ENCODE measurements around the gene RELL1. TPM values are rescaled to one million over a fixed set of nuclear protein-coding genes. Genes with fewer than 3 reads are reported as not detected.

The RELL1 gene
- total RNA-seq, 2 experiments from 2014 or later: 32.3 to 35.1 TPM

DNA sequence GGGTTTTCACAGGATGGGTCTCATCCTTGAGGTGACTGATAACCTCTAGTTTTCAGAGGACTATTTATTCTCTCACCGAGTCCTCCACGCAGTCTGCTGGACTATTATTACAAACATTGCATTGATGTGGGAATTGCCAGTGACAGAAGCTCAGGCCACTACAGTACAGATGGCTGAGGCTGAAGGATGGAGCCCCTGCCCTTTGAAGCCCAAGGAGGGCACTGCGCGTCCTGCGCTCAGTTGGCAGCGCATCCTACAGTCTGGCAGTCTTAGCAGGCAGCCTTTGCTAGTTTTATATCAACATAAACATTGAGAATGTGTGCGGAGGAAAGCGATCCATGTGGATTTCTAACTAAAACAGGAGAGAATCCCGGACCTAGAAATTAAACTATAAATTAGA is 1.5 kb upstream of the RELL1 start:
- no peak overlapping the region for H3K27ac Mint-ChIP-seq
- ChIA-PET CTCF (interaction anchor here (0.5 kb wide), 1 partner anchor 13 kb away, joined by 4 read pairs; no protein-coding TSS in a partner anchor), POLR2A (no interaction called here)
- peaks cover 3% of the 10 kb centered on the region for H3K27me3 Mint-ChIP-seq
- peaks cover 20% of the 10 kb centered on the region for H3K36me3 Mint-ChIP-seq (ENCODE audit: low read depth)
- no peak overlapping the region for H3K4me3 Mint-ChIP-seq
- H3K9me3 Mint-ChIP-seq: no peaks in the 10 kb centered on the region
- peaks cover 29% of the 10 kb centered on the region for H3K4me1 Mint-ChIP-seq
- DNase-seq: no peak

DNA sequence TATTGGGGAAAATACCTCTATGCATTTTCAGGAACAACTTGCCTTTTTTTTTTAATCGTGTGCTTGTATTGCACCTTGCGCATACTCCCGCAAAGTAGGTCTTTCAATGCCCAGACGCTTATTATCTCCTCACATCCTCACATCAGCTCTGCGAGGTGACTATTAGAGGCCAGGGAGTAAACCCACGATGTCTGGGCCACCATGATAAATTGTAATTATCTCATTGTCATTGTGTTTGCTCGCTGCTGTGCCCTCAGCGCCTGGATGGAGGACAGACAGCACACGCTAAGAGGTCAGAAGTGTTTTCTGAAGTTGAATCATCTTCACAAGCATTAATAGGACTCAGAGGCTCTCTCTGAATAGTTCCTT is 1.0 kb upstream of the RELL1 start:
- Mint-ChIP-seq H3K4me3 (peak overlapping the region; percentile 79), H3K36me3 (ENCODE audit: low read depth) (peaks cover 21% of the 10 kb centered on the region), H3K9me3 (no peaks in the 10 kb centered on the region), H3K27ac (peak overlapping the region; percentile 26), H3K27me3 (peaks cover 3% of the 10 kb centered on the region), H3K4me1 (peaks cover 34% of the 10 kb centered on the region)
- ChIA-PET CTCF (interaction anchor here (0.5 to 0.6 kb wide), 2 partner anchors 12 to 14 kb away, joined by 4 read pairs; no protein-coding TSS in a partner anchor), POLR2A (interaction anchor here (0.7 kb wide), 1 partner anchor 129 kb away, joined by 3 read pairs; no protein-coding TSS in a partner anchor)
- DNase-seq: no peak

DNA sequence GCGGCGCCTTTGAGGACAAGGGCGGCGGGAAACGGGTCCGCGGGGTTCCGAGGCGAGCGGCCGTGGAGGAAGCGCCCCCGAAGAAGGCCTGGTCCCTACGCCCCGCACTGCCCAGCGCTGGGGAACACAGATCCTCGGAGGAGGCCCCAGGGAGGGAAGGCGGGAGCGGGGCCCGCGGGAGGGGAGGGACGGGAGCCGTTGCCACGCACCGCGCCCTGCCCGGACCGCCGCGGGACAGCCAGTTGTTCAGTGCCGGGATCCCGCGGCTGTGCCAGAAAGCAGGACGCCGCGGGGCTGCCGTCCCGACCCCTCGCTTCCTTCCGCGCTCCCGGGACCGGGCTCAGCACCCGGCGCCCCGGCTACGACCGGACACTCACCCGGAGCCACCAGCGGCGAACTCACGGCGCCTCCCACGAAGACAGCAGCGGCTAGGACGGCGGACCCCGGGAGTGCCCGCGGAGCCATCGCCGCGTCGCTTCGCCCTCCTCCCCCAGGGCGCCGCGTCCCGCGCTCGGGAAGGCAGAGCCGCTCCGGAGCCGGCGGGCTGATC is 278 bp downstream of the RELL1 start:
- ChIA-PET POLR2A (interaction anchor here (0.6 to 0.9 kb wide), 3 partner anchors 10 to 206 kb away, joined by 3 to 4 read pairs (median 3); no protein-coding TSS in a partner anchor), CTCF (interaction anchor here (0.8 to 0.9 kb wide), 2 partner anchors 10 to 20 kb away, joined by 3 read pairs; no protein-coding TSS in a partner anchor)
- peak overlapping the region; percentile 96 for H3K4me3 Mint-ChIP-seq
- peaks cover 3% of the 10 kb centered on the region for H3K27me3 Mint-ChIP-seq
- peak overlapping the region; percentile 98 for H3K27ac Mint-ChIP-seq
- H3K9me3 Mint-ChIP-seq: no peaks in the 10 kb centered on the region
- DNase-seq: peak; percentile 63
- H3K36me3 Mint-ChIP-seq (ENCODE audit: low read depth): peaks cover 27% of the 10 kb centered on the region
- H3K4me1 Mint-ChIP-seq: peaks cover 40% of the 10 kb centered on the region

DNA sequence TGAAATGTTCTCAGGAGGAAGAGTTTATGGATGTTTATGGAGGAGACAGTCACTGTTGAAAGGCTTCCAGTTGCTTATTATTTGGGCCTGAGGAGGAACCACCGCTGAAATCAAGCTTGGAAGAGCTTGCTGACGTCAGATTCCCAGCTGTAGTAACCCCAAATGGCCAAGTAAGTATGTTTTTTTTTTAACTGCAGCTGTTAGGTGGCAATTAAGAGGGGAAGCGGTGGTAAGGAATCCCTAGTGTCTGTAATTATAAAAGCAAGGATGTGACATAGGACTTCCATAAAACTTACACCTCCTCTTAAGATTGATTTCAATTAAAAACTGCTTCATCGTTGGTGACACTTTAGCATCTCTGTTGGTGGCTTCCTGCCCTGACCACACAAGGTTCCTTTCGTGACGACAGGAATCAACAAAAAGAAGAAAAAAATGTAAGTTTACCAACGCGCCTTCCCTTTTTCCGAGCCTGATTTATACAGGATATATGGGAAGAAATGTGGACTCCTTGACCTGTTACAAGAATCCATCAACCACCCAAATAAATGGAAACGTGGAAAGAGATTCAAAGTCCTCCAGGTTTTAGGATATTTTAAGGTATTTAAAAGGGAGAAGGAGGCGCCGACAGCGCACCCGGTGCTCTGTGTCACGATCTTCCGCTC is 884 bp downstream of the RELL1 start:
- H3K4me1 Mint-ChIP-seq: peaks cover 43% of the 10 kb centered on the region
- peak; percentile 76 for DNase-seq
- no peaks in the 10 kb centered on the region for H3K9me3 Mint-ChIP-seq
- CTCF ChIA-PET: interaction anchor here (1.1 kb wide), 2 partner anchors 10 to 12 kb away, joined by 3 read pairs; no protein-coding TSS in a partner anchor
- POLR2A ChIA-PET: interaction anchor here (1.0 kb wide), 1 partner anchor 10 kb away, joined by 4 read pairs; no protein-coding TSS in a partner anchor
- H3K36me3 Mint-ChIP-seq (ENCODE audit: low read depth): peaks cover 30% of the 10 kb centered on the region
- H3K27me3 Mint-ChIP-seq: peaks cover 3% of the 10 kb centered on the region
- H3K27ac Mint-ChIP-seq: peak overlapping the region; percentile 98
- peak overlapping the region; percentile 96 for H3K4me3 Mint-ChIP-seq

DNA sequence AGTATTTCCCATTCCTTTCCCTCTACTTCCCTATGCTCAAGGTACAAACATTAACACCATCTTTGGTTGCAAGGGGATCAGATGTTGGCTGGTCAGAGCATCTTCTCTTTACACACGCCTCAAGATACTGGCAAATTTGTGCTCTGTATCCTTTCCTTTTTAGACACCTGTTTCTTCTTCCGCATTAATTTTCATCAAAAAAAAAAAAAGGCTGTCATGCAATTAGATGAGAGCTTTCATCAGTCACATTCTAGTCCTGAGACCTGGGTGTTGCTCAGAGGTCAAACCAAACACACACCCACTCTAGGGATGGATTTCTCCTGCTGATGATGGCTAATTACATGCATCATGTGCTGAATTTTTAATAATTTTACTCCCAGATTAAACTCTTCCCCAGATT is 2.0 kb downstream of the RELL1 start:
- Mint-ChIP-seq H3K4me1 (peaks cover 48% of the 10 kb centered on the region), H3K4me3 (peak overlapping the region; percentile 96), H3K27me3 (peaks cover 3% of the 10 kb centered on the region), H3K27ac (peak overlapping the region; percentile 98), H3K36me3 (ENCODE audit: low read depth) (peaks cover 34% of the 10 kb centered on the region), H3K9me3 (no peaks in the 10 kb centered on the region)
- POLR2A ChIA-PET: no interaction called here
- CTCF ChIA-PET: interaction anchor here (1.1 kb wide), 2 partner anchors 9 to 11 kb away, joined by 3 read pairs; no protein-coding TSS in a partner anchor
- no peak for DNase-seq

DNA sequence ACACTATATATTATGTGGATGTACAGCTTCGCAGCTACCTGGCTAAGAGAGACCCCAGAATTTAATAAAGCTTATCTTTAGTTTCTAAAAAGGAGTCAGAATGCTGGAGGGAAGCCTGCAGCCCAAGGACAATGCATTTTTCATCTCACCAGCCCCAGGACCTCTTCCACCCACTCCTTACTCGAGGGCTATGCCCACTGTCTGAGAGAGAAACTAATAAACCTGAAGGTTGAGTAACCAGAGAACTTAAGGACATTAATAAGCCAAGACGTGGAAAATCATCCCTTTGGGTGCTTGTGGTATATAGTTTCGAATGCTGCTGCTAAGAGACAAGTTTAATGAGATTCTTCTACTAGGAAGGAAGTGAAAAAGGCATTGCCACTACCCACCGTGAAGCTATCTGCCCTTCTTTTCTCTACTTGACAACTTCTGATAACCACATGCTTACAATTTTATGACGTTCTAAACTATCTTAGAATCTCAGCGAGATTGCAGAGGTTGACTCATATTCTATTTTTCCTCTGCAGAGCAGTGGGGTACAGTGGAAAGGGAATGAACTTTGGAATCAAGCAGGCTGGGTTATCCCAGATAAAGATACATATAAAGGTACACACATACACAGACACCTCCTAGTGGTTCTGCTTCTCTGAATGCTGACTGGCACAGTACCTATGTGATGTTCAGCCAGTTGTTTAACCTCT is 3.3 kb downstream of the RELL1 start:
- H3K36me3 Mint-ChIP-seq (ENCODE audit: low read depth): peaks cover 47% of the 10 kb centered on the region
- no peak for DNase-seq
- H3K4me3 Mint-ChIP-seq: peak overlapping the region; percentile 63
- H3K27ac Mint-ChIP-seq: peak overlapping the region; percentile 88
- ChIA-PET POLR2A (interaction anchor here (0.6 kb wide), 1 partner anchor 1493 kb away, joined by 3 read pairs; no protein-coding TSS in a partner anchor), CTCF (interaction anchor here (1.0 kb wide), 1 partner anchor 11 kb away, joined by 5 read pairs; no protein-coding TSS in a partner anchor)
- H3K27me3 Mint-ChIP-seq: no peaks in the 10 kb centered on the region
- H3K4me1 Mint-ChIP-seq: peaks cover 59% of the 10 kb centered on the region
- H3K9me3 Mint-ChIP-seq: no peaks in the 10 kb centered on the region

DNA sequence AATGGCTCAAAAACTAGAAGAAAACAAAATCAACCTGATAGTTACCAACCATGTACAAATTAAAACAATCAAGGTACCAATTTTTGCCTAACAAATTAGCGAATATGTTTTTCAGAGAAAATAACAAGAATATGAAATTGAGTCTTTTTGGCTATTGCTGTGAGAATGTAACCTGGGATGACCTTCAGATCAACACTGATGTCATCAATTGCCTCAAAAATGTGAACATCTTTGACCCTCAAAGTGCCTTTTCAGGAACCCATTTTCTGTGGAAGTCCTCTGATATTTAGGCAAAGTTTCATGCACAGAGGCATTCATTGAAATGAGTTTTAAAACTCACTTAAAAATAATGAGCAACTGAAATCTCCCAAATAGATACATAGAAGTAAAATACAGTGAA is 6.1 kb downstream of the RELL1 start:
- H3K9me3 Mint-ChIP-seq: no peaks in the 10 kb centered on the region
- H3K27me3 Mint-ChIP-seq: no peaks in the 10 kb centered on the region
- peaks cover 76% of the 10 kb centered on the region for H3K4me1 Mint-ChIP-seq
- CTCF ChIA-PET: interaction anchor here (0.6 to 0.7 kb wide), 2 partner anchors 81 to 1541 kb away, joined by 3 read pairs; no protein-coding TSS in a partner anchor
- peaks cover 64% of the 10 kb centered on the region for H3K36me3 Mint-ChIP-seq (ENCODE audit: low read depth)
- H3K4me3 Mint-ChIP-seq: no peak overlapping the region
- DNase-seq: no peak
- no peak overlapping the region for H3K27ac Mint-ChIP-seq
- POLR2A ChIA-PET: no interaction called here

DNA sequence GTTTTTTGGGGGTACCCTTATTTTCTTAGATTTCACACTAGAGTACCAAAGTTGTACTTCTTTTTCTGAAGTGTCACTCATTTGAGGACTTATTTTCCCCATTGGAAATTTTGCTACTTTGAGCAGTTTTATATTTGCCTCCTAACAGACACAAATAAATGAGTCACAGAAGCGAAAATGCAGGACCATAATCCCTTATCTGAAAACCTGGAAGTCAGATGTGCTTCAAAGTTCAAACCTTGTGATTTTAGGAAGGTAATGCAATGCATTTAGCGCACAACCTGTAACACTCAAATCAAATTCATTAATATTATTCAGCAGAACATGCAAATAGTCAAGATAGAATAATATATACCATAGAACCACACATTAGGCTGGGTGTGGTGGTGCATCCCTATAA is 6.9 kb downstream of the RELL1 start:
- no peaks in the 10 kb centered on the region for H3K27me3 Mint-ChIP-seq
- no peak overlapping the region for H3K4me3 Mint-ChIP-seq
- CTCF ChIA-PET: no interaction called here
- H3K9me3 Mint-ChIP-seq: no peaks in the 10 kb centered on the region
- peaks cover 64% of the 10 kb centered on the region for H3K36me3 Mint-ChIP-seq (ENCODE audit: low read depth)
- H3K4me1 Mint-ChIP-seq: peaks cover 75% of the 10 kb centered on the region
- DNase-seq: no peak
- POLR2A ChIA-PET: no interaction called here
- H3K27ac Mint-ChIP-seq: no peak overlapping the region

DNA sequence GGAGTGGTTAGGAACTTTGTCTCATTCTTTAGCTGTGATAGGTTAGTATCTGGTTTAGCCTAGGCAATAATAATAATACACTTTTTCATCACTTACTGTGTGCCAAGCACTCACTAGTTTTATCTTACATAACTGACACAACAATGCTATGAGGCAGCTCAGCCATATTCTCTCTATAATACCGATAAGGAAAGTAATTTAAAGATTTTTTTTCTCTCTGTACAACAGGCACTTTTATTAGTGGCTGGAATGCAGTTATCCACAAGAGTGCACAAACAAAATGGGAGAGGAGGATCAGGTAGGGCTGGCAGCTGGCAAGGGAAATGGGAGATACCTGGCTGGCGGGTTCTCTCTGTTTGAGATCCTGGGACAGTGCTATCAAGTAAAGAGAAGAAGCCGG is 7.6 kb downstream of the RELL1 start:
- Mint-ChIP-seq H3K9me3 (no peaks in the 10 kb centered on the region), H3K27ac (no peak overlapping the region), H3K36me3 (ENCODE audit: low read depth) (peaks cover 68% of the 10 kb centered on the region), H3K4me1 (peaks cover 78% of the 10 kb centered on the region), H3K27me3 (no peaks in the 10 kb centered on the region), H3K4me3 (no peak overlapping the region)
- POLR2A ChIA-PET: no interaction called here
- no peak for DNase-seq
- CTCF ChIA-PET: no interaction called here

DNA sequence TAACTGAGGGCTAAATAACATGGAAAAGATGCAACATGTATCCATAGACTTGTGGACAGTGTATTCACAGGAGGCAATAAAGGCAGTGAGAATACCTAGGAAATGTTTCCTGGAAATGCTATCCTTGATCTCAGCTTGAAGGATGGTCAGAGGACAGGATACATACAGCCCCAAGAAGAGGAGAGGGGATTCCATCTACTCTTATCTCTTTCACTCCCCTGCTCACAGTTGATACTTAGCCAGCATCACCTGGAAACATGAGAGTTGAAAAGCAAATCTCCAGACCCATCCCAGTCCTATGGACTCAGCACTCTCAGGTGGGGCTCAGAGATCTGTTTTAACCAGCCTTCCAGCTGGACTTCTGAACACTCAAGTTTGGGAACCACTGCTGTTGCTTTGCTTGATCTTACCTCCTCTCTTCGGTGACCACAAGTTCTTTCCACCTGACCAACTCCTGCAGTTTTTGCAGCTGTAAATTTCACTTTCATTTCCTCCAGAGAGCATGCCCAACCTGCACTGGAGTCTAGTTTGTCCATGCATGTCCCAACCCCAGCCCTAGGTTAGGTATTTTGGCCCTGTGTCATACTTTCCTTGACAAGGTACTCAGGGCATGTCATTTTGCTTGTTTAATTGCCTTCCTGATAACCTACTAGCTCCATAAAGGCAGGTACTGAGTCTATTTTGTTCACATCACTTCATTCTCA is 10.4 kb downstream of the RELL1 start:
- ChIA-PET POLR2A (interaction anchor here (0.6 kb wide), 1 partner anchor 9 kb away, joined by 4 read pairs; no protein-coding TSS in a partner anchor), CTCF (interaction anchor here (0.6 to 1.8 kb wide), 5 partner anchors 9 to 21 kb away, joined by 3 to 5 read pairs (median 3); no protein-coding TSS in a partner anchor)
- Mint-ChIP-seq H3K4me1 (peaks cover 80% of the 10 kb centered on the region), H3K9me3 (peaks cover 6% of the 10 kb centered on the region), H3K36me3 (ENCODE audit: low read depth) (peaks cover 68% of the 10 kb centered on the region), H3K4me3 (peak overlapping the region; percentile 37), H3K27me3 (no peaks in the 10 kb centered on the region), H3K27ac (peak overlapping the region; percentile 79)
- DNase-seq: peak; percentile 62

DNA sequence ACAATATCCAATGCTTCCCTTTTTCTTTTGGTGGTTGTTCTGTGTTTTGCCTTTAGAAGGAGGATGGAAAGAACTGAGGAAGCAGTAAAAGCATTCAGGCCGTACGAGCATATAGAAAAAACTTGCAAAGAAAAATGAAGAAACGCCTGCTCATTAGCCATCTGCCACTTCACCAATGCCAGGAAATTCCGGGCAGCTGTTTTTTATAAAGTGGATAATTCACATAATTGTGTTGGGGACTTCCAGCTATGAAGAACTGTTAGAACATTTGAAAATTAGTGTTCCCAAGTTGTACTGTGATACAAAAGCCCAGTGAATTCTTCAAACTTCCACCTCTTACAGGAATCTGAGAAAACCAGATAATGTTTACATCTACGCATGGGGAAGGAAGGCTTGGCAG is 11.7 kb downstream of the RELL1 start:
- H3K4me3 Mint-ChIP-seq: no peak overlapping the region
- peaks cover 64% of the 10 kb centered on the region for H3K36me3 Mint-ChIP-seq (ENCODE audit: low read depth)
- ChIA-PET CTCF (interaction anchor here (1.0 kb wide), 1 partner anchor 70 kb away, joined by 3 read pairs; no protein-coding TSS in a partner anchor), POLR2A (no interaction called here)
- H3K4me1 Mint-ChIP-seq: peaks cover 85% of the 10 kb centered on the region
- no peak for DNase-seq
- H3K9me3 Mint-ChIP-seq: peaks cover 6% of the 10 kb centered on the region
- no peaks in the 10 kb centered on the region for H3K27me3 Mint-ChIP-seq
- H3K27ac Mint-ChIP-seq: no peak overlapping the region

DNA sequence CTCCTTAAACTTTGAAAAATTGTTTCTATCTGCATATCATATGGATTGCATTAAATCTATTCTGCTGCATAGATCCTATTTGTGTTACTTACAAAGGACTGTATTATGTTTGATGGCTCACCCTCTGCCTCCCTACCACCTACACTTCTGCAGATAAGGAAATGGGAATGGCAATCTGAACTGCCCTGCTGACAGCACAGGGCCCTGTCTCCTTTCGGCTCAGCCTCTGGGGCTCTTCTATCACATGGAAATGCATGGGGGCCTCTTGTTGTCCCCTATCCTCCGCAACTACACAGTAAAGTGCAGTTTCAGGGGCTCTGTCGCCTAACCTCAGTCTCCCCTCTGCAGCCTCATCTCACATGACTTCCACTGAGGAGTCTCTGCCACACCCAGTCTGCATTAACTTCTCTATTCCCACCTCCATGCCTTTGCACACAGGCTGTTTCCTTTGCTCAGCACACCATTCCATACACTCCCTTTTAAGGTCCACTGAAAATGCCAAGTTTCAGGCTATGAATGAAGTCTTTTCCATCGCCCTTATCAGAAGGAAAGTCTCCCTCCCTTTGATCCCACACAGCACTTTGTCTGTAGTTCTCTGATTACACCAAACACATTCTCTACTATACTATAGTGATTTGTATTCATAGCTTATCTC is 12.5 kb downstream of the RELL1 start:
- Mint-ChIP-seq H3K9me3 (peaks cover 6% of the 10 kb centered on the region), H3K4me1 (peaks cover 80% of the 10 kb centered on the region)

More for the DNA sequence above, 12.5 kb downstream of the RELL1 start:
- DNase-seq: no peak
- Mint-ChIP-seq H3K4me3 (no peak overlapping the region), H3K27ac (no peak overlapping the region), H3K27me3 (no peaks in the 10 kb centered on the region), H3K36me3 (ENCODE audit: low read depth) (peaks cover 57% of the 10 kb centered on the region)
- ChIA-PET CTCF (interaction anchor here (0.9 to 1.3 kb wide), 3 partner anchors 11 to 70 kb away, joined by 3 read pairs; no protein-coding TSS in a partner anchor), POLR2A (no interaction called here)

Data from activated CD4-positive, alpha-beta T cell treated with anti-CD3 and anti-CD28 coated beads, Interleukin-2, amount 10 ng/mL, durations not matched to agents 7 days and 5 days (primary cell).